ENCODE measurements around the gene TBCD. TPM values are rescaled to one million over a fixed set of nuclear protein-coding genes. Genes with fewer than 3 reads are reported as not detected.

TBCD gene
- total and polyA plus RNA-seq, 9 of the 15 experiments (the other 6 are each of a cell fraction or from before 2014, with no cell fraction given) = 8.9 to 98.5 (median 28.0) TPM

DNA sequence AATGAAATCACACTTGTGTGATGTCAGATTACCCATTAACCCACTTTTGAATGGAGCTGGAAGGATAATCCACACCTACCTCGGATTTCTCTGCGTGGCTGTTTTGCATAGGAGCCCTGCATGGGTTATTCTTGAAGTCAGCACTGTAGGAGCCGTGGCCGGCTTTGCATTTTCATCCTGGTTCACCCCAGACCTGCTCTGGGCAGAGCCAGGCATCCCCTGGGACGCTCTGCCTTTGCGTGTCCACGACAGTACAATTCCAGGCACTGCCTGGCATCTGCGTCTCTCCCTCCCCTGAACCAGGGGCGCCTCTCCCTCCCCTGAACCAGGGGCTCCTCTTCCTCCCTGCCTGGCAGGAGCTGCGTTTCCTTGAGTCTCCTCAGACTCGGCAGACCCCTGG lies 117.7 kb downstream of the TBCD start (continued):
- no peak for TF ChIP-seq ADNP (tag; IDR thresholded peaks at IDR 0.05)
- TF ChIP-seq PHTF2 (CRISPR knock-in tag; IDR thresholded peaks at IDR 0.05) = no peak
- TF ChIP-seq HMG20B (CRISPR knock-in tag; IDR thresholded peaks at IDR 0.05) = no peak

DNA sequence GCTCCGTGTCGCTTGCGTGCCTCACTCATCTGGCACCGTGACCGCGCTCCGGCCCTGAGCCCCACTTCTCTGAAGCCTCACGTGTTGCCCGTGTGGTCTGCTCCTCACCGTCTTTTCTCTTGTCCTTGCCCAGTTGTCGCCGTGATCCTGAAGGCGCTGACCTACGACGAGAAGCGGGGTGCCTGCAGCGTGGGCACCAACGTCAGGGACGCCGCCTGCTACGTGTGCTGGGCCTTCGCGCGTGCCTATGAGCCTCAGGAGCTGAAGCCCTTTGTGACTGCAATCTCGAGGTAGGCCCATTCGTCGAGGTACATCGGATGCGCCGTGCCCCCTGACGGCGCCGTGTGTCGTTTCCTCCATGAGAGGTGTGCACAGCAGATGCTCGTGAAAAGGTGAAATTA lies 118.2 kb downstream of the TBCD start:
- H3K9me1 ChIP-seq (ENCODE audit: control insufficient read depth, insufficient read depth, low read length) = no peaks in the 10 kb centered on the region
- H3K4me1 ChIP-seq (replicated peaks in 1 of 2; ENCODE audit: control insufficient read depth in 2 of 2, insufficient read depth in 2 of 2, low read length in 2 of 2) = peaks cover 19 to 76% of the 10 kb centered on the region in 2 experiments
- no peaks in the 10 kb centered on the region for H3K9me3 ChIP-seq (replicated peaks; ENCODE audit: control insufficient read depth, insufficient read depth, low read depth, low read length)
- H4K20me1 ChIP-seq (replicated peaks; ENCODE audit: control insufficient read depth, insufficient read depth, low read length) = no peaks in the 10 kb centered on the region
- no peak overlapping the region for H3K27ac ChIP-seq (ENCODE audit: extremely low read depth, low read depth, low read length)
- no peak overlapping the region for H3K4me2 ChIP-seq (ENCODE audit: insufficient read depth, low read length)
- POLR2A ChIA-PET = interaction anchor here (0.5 kb wide), 1 partner anchor 765 kb away, joined by 3 read pairs; no protein-coding TSS in a partner anchor
- no peak overlapping the region for H3K4me3 ChIP-seq
- intact Hi-C loops (cut with micrococcal nuclease) = no loop called here
- FAIRE-seq (no peak), ATAC-seq (no peak), DNase-seq (ENCODE audit: extremely low read depth in 1 of 4, low spot score in 3 of 4) (no peak)
- no TSS peak for BruUV-seq (replicated peaks)
- H3K36me3 ChIP-seq (ENCODE audit: control insufficient read depth, insufficient read depth, low read length) = peaks cover 32% of the 10 kb centered on the region; the same call in 2 of the 3 replicates
- peaks cover 30% of the 10 kb centered on the region for H3K79me2 ChIP-seq (ENCODE audit: control insufficient read depth, insufficient read depth, low read length)
- no peak overlapping the region for H2AFZ ChIP-seq (ENCODE audit: low read depth, low read length)
- in situ Hi-C loops (cut with MboI) = no loop called here
- CTCF ChIA-PET (ENCODE audit: low intra/inter-chr PET ratio) = no interaction called here
- no peak overlapping the region for H3K9ac ChIP-seq (ENCODE audit: insufficient read depth in 1 of 2, low read depth in 2 of 2, low read length in 2 of 2)
- 99% methylated on average over 26 of the region's 35 CpGs for WGBS (ENCODE audit: insufficient coverage, low coverage, missing lambda C conversion rate)
- no peaks in the 10 kb centered on the region for H3K27me3 ChIP-seq (ENCODE audit: control insufficient read depth in 2 of 2, insufficient read depth in 2 of 2, low read length in 2 of 2)
- TF ChIP-seq TBP (optimal IDR thresholded peaks at IDR 0.05; ENCODE audit: low read depth, low read length) = no peak
- TF ChIP-seq, protein P1, sequence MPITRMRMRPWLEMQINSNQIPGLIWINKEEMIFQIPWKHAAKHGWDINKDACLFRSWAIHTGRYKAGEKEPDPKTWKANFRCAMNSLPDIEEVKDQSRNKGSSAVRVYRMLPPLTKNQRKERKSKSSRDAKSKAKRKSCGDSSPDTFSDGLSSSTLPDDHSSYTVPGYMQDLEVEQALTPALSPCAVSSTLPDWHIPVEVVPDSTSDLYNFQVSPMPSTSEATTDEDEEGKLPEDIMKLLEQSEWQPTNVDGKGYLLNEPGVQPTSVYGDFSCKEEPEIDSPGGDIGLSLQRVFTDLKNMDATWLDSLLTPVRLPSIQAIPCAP (CRISPR knock-in tag; IDR thresholded peaks at IDR 0.05; ENCODE audit: borderline replicate concordance) = no peak
- TF ChIP-seq, protein P2, sequence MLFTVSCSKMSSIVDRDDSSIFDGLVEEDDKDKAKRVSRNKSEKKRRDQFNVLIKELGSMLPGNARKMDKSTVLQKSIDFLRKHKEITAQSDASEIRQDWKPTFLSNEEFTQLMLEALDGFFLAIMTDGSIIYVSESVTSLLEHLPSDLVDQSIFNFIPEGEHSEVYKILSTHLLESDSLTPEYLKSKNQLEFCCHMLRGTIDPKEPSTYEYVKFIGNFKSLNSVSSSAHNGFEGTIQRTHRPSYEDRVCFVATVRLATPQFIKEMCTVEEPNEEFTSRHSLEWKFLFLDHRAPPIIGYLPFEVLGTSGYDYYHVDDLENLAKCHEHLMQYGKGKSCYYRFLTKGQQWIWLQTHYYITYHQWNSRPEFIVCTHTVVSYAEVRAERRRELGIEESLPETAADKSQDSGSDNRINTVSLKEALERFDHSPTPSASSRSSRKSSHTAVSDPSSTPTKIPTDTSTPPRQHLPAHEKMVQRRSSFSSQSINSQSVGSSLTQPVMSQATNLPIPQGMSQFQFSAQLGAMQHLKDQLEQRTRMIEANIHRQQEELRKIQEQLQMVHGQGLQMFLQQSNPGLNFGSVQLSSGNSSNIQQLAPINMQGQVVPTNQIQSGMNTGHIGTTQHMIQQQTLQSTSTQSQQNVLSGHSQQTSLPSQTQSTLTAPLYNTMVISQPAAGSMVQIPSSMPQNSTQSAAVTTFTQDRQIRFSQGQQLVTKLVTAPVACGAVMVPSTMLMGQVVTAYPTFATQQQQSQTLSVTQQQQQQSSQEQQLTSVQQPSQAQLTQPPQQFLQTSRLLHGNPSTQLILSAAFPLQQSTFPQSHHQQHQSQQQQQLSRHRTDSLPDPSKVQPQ (CRISPR knock-in tag; IDR thresholded peaks at IDR 0.05; ENCODE audit: borderline replicate concordance) = no peak
- TF ChIP-seq BCOR (IDR thresholded peaks at IDR 0.05) = no peak
